Left forelimb (tissue), 1 donor: ENCODE measurements around the gene MYO3B.
"Not testable (repeated sequence)": the region's sequence is repeated elsewhere in the genome, so short reads cannot be mapped to it uniquely, and the experiment has no call there.

Experiments
- DNase-seq: peaks from one replicate; pipeline ENCODE4 v3.0.0-alpha.2; 2018; ENCODE audit warnings: low spot score

The MYO3B gene

GRCh38 chr2:170639635-170640034, 461.7 kb downstream of the MYO3B start:
- DNase-seq, result no peak

- no peak for DNase-seq
These were observed 464.0 kb downstream of the MYO3B start for GRCh38 chr2:170641961-170642360.

- no peak for DNase-seq
These were observed 465.4 kb downstream of the MYO3B start for GRCh38 chr2:170643346-170643745.

GRCh38 chr2:170647741-170648436, 469.9 kb downstream of the MYO3B start:
- DNase-seq, result no peak

GRCh38 chr2:170651624-170652325, 473.8 kb downstream of the MYO3B start:
- DNase-seq, result no peak

- no peak for DNase-seq
These were observed 474.9 kb downstream of the MYO3B start for GRCh38 chr2:170652637-170653417.

- no peak for DNase-seq
These were observed 478.7 kb downstream of the MYO3B start for GRCh38 chr2:170656669-170657068.

GRCh38 chr2:170660409-170660808, 482.5 kb downstream of the MYO3B start:
- no peak for DNase-seq

GRCh38 chr2:170665743-170666142, 487.8 kb downstream of the MYO3B start:
- no peak for DNase-seq

GRCh38 chr2:170669909-170670308, 492.0 kb downstream of the MYO3B start:
- no peak for DNase-seq

GRCh38 chr2:170670651-170671050, 492.7 kb downstream of the MYO3B start:
- no peak for DNase-seq

GRCh38 chr2:170671079-170671478, 493.1 kb downstream of the MYO3B start:
- no peak for DNase-seq

- not testable (repeated sequence) for DNase-seq
These were observed 496.3 kb downstream of the MYO3B start for GRCh38 chr2:170674282-170674681.

GRCh38 chr2:170675701-170676100, 497.8 kb downstream of the MYO3B start:
- DNase-seq, result no peak

- DNase-seq, result no peak
These were observed 501.7 kb downstream of the MYO3B start for GRCh38 chr2:170679607-170680079.

- DNase-seq, result no peak
These were observed 502.4 kb downstream of the MYO3B start for GRCh38 chr2:170680172-170680941.

- no peak for DNase-seq
These were observed 503.4 kb downstream of the MYO3B start for GRCh38 chr2:170681311-170681710.

GRCh38 chr2:170685591-170685990, 507.6 kb downstream of the MYO3B start:
- DNase-seq, result no peak

GRCh38 chr2:170689481-170689880, 511.5 kb downstream of the MYO3B start:
- DNase-seq, result no peak

- DNase-seq, result no peak
These were observed 512.7 kb downstream of the MYO3B start for GRCh38 chr2:170690640-170691039.

- no peak for DNase-seq
These were observed 516.4 kb downstream of the MYO3B start for GRCh38 chr2:170694316-170694715.
